GM21723 (cell line): Measurements from ENCODE around the gene LAMA1.

Source experiments
- ATAC-seq: cut with Tn5 transposase; IDR thresholded peaks from one replicate; pipeline ENCODE4 v1.9.1; 2021; ENCODE audit warnings: mild to moderate bottlenecking, moderate library complexity; ENCODE audit not compliant: unreplicated experiment

The LAMA1 gene

DNA sequence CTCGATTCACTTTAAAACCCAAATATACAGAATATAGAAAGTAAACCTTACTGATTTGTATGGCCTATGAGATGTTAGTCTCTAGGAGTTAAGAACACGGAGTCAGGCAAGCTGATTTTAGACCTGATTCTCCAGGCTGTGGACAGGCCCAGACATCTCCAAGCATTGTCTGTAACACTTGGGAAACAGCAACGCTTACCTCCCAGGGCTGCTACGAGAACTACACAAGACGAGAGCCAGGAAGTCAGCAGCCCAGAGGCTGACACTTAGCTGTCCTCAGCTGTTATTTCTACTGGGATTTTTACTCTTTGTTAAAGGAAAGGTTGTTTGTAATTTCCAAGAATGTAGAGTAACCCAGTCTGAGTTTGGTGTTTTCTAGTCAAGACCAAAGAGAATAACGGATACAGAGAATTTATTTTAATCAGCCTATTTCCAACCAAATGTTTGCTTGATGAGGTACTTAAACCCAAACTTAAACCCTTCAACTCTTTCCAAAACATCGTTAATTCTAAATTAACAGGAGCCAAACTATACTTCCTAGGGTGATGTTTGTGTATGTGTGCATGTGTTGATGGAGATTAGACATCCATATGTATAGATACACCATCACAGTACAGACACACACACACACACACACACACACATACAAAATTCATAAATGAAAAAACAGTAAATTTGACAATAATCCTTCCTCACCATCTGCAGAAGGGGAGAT, 123.4 kb downstream of the LAMA1 start:
- ATAC-seq = no peak

GRCh38 chr18:6992761-6993160, 124.8 kb downstream of the LAMA1 start:
- no peak for ATAC-seq

GRCh38 chr18:6983366-6983765, 134.2 kb downstream of the LAMA1 start:
- no peak for ATAC-seq

- no peak for ATAC-seq
Measured at GRCh38 chr18:6982398-6982797, 135.2 kb downstream of the LAMA1 start.

- ATAC-seq = no peak
Measured at GRCh38 chr18:6980363-6980762, 137.2 kb downstream of the LAMA1 start.

DNA sequence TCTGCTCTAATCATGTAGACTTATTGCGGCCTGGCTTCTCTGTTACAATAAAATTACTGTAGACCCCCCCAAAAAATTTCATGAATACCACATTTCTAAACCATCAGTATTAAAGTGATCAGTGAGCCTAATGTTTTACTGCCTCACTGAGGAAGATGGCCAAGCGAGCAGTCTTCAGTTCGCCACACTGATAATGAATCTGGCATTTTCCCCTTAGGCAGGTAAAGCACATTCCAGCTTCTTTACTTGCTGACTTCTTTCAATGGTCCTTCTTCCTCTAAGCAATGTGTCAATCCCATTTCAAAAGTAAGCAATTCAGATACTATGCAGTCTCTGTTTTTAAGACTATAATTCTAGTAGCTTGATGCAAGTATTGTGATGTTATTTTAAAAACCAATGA, 137.6 kb downstream of the LAMA1 start:
- no peak for ATAC-seq

GRCh38 chr18:6976935-6977334, 140.7 kb downstream of the LAMA1 start:
- ATAC-seq = no peak

GRCh38 chr18:6975084-6975483, 142.5 kb downstream of the LAMA1 start:
- no peak for ATAC-seq

GRCh38 chr18:6971823-6972478, 145.6 kb downstream of the LAMA1 start:
- ATAC-seq = no peak

- ATAC-seq = no peak
Measured at GRCh38 chr18:6963452-6964097, 154.0 kb downstream of the LAMA1 start.

GRCh38 chr18:6962571-6963451, 154.8 kb downstream of the LAMA1 start:
- ATAC-seq = no peak

DNA sequence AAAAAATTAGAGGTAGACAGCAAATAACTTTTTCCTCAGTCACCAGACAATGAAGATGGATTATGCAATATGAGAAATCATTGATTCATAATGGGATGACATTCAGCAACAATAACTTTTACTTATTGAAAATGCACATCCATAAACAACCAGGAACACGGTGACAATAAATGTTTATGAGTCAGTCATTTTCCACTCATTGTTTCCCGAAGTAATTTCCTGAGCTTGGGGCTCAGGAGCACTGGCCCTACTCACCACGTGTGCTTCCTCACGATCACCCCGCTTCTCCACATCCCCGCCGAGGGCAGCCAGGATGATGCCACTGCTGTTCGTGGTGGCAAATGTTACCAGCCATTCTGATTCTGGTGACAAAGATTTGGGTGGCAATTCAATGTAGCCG, 156.3 kb downstream of the LAMA1 start:
- ATAC-seq = no peak

DNA sequence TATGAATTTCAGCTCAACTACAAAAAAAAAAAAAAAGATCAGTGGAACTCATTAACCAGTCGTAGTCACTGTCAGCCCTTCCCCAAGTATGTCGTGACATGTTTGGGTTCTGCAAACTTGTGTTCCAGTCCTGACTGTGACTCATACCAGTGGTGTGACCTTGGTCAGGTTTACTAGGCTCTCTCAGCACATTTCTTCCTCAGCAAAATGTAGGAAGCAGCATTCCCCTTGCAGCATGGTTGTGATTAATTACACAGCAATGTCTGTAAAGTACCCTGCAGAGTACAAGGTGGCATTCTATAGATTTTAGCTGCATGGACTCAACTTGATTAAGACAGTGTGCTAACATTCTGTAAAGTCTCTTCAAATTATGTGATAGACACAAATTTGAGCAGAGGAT, 156.9 kb downstream of the LAMA1 start:
- ATAC-seq = no peak

DNA sequence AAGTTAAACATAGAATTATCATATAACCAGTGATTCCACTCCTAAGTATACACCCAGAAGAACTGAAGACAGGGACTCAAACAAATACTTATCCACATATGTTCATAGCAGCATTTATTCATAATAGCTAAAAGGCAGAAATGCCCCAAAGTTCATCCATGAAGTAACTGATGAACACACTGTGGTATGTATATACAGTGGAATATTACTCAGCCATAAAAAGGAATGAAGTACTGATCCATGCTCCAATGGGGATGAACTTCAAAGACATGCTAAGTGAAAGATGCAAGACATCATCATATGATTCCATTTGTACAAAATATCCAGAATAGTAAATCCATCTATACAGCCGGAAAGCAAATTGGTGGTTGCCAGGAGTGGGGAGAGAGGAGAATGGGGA, 157.5 kb downstream of the LAMA1 start:
- ATAC-seq = no peak

DNA sequence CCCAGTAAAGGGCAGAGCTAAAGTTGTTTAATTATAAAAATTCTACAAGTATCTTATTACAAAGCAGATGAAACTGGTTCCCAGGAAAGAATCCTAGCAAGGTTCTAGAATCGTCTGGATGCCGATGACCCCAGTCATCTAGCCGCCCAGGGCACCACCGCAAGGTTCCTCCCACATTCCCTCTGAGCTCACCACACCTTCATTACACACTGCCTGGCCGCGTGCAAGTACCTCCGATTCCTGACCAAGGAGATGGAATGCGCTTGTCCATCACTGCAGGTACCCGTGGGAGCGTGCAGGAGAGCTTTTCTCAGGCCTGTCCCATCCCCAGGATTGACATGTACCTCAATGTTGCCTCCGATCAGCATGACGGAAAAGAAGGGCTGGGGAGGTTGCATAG, 158.5 kb downstream of the LAMA1 start:
- ATAC-seq = no peak

GRCh38 chr18:6956999-6957398, 160.6 kb downstream of the LAMA1 start:
- no peak for ATAC-seq

DNA sequence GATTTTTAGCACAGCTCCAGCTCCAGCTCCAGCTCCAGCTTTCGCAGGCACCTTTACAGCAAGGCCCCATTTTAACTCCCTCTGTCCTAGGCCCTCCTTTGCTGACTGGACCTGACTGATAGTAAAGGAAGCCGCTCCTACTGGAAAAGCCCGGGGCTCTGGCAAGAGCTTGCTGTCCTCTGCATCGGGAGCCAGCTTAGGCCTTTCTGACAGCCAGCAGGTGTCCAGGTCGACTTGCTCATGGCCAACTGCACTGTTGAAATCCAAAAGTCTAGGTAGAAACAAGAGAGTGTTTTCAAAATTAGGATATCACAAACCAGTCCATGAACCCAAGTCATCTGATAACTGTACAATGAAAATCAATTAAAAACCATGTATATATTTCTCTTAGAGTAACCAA, 161.1 kb downstream of the LAMA1 start:
- ATAC-seq = no peak

- ATAC-seq = no peak
Measured at GRCh38 chr18:6955304-6955703, 162.3 kb downstream of the LAMA1 start.

GRCh38 chr18:6954501-6954900, 163.1 kb downstream of the LAMA1 start:
- no peak for ATAC-seq

DNA sequence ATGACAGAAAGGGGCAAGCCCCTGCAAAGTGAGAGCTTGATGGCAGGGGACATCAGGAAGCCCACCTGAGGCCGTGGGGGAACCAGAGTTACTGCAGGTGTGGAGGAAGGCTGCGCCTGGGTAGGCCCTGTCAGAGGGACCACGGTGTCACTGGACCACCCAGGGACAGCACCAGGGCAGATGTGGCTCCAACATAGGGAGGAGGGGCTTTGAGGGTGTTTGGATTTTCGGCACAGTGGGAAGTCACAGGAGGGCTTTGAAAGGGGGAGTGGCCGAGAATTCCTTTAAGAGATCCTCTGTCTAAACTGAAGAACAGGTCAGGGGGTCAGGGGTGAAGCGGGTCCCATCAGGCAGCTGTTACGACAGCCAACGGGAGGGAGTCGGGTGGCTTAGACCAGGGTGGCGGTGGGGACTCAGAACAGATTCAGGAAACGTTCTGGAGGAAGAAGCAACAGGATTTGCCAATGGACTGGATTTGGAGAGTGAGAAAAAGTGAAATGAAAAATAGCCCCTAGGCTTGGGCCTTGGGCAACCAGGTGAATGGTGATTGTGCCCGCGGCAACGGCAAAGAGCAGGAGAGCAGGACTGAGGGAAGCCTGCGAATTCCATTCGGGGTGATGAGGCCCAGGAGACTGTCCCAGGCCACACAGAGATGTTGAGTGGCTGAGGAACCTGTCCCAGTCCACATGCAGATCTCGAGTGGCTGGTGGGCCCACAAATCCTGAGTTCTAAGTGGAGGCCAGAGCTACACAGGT, 166.1 kb downstream of the LAMA1 start:
- ATAC-seq = no peak

DNA sequence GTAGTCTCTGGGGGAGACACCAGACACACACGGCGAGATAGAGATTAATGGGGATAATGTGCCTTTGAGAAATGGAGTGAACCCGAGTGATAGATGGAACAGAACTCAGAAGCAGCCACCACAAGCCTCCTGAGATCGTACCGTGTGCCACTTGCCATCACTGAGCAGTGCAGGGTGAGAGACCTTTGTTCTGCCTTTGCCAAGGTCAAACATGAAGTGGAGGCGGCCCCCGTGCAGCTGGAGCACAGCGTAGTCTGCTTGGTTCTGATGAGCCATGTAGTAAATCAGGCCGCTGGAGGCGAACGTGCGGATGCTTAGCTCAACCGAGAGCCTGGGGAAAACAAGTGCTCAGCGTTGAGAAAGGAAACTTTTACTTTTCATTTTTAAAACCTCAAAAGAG, 167.0 kb downstream of the LAMA1 start:
- ATAC-seq = no peak
